Medulla oblongata (tissue), 1 donor: ENCODE results near the gene MYO18B.
"Not testable (repeated sequence)": the region's sequence is repeated elsewhere in the genome, so short reads cannot be mapped to it uniquely, and the experiment has no call there.

ENCODE experiments used
- DNase-seq: peaks from one replicate; pipeline ENCODE4 v3.0.0-alpha.2; 2015; ENCODE audit errors: extremely low spot score

Gene MYO18B

DNA sequence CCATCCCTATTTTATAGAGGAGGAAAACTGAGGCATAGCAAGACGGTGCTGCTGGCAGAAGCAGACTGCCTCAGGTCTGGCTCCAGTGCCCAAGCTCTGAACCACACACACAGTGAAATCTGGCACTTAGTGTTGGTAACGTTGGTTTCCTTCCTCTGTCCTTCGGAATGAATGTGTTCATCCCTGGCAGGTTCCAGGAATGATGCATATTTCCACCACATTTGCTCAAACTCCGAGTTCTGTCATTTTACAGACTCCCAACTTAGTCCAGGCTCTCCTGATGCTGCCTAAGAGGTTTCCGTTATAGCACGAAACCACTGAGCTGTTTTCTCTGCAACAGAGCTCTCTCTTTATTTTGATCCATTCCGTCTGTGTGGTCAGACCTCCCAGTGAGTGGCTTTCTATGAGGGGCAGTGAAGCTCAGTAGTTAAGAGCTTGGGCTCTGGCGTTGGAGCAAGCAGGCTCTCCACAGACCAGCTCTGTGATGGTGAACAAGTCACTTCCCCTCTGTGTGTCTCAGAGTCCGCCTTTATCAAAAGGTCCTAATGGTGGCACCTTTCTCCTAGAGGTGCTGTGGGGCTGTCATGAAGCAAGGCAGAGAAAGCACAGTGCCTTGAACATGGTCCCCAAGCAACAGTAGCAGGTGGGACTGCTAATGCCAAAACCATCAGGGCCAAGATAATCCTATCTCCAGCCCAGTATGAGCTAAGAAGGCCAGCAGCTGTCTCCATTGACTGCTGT lies 200.3 kb downstream of the MYO18B start:
- no peak for DNase-seq

GRCh38 chr22:25942856-25943411 lies 200.9 kb downstream of the MYO18B start:
- DNase-seq, result peak; percentile 68

GRCh38 chr22:25950111-25950510 lies 208.1 kb downstream of the MYO18B start:
- no peak for DNase-seq

DNA sequence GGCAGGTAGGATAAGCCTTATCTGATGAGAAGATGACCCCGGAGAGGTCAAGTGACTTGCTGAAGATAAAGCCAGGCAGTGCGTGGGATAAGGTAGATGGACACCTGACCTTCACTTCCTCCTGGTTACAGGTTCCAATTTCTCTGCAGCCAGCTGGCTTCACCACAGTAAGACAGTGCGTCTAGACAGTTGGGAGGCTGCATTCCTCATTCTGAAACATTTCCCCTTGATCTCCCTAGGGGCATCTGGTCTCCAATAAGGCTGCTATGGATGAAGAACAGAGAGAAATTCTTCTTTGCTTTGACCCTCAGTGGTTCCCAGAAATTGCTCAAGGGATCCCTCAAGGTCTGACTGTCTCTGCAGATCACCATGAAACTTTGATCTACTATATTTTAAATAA lies 211.3 kb downstream of the MYO18B start:
- DNase-seq, result no peak

DNA sequence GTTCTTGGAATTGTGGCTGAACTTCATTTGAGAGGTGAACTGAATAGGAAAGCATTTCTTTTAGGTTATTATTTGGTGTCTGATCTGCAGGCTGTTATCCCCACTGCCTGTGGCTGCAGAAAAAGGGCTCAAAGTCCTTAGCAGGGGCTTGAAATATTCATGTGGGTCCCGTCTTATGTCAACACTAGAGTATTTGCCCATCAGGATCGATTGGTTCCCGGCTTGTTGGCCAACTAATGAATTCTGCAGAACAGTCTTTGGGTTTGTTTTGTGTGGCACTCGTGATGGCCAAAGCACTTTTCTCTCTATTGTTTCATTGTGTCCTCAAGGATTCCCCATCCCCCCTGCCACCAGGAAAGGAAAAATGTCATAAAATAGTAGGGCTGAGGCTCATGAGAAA lies 211.9 kb downstream of the MYO18B start:
- peak; percentile 30 for DNase-seq

DNA sequence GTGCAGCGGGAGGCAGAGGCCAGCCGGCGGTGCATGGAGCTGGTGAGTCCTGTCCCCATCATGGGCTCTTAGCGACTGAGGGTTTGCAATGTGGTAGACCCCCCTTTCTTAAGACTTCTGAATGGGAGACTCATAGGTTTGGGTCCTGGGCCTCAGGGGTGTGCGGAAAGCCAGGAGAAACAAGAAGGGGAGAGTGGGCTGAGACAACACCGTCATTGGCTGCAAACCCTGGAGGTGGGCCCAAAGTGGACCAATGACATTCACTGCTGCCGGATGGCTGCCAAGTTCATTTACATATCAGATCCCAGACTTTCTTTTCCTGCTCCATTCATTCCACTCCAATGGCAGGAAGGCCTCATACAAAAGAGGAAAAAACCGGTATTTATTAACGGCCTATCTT lies 213.3 kb downstream of the MYO18B start:
- no peak for DNase-seq

DNA sequence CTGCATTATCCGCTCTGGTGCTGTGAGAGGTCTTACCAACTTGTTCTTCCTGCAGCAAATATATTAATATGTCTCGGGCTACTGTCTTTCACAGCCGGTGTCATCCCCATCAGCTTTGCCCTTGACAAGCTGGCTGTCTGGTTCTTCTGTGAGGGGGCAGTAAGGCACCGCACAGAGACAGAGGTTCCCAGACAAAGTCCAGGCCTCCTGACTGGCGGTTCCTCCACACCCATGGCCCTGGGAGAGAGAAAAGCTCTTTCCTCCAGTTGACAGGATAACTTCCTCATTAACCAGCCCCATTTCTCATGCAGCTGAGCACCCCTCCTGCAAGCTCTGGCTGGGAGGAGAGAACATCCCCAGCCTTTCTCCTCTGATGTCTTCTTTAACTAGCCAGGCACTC lies 214.8 kb downstream of the MYO18B start:
- DNase-seq, result no peak

GRCh38 chr22:25959818-25960774 lies 218.1 kb downstream of the MYO18B start:
- no peak for DNase-seq

GRCh38 chr22:25961699-25962098 lies 219.7 kb downstream of the MYO18B start:
- DNase-seq, result no peak

- DNase-seq, result no peak
These were observed 220.7 kb downstream of the MYO18B start for GRCh38 chr22:25962711-25963110.

GRCh38 chr22:25964961-25965730 lies 223.2 kb downstream of the MYO18B start:
- no peak for DNase-seq

GRCh38 chr22:25966448-25966913 lies 224.5 kb downstream of the MYO18B start:
- DNase-seq, result no peak

DNA sequence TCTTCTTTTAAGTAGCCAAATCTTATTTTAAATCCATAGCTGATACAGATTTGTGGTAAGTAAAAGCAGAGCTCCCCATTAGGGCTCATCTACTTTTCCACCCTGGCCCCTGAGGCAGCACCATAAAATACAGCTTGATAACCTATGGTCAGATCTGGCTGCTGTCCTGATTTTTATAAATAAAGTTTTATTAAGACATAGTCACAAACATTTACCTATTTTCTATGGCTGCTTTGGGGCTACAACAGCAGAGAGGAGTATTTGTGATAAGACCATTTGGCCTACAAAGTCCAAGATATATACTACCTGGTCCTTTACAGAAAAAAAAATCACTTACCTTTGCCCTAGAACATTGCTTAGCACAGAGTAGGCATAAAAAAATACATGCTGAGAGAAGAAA lies 227.3 kb downstream of the MYO18B start:
- DNase-seq, result no peak

GRCh38 chr22:25969901-25970300 lies 227.9 kb downstream of the MYO18B start:
- no peak for DNase-seq

- DNase-seq, result peak; percentile 3
These were observed 228.5 kb downstream of the MYO18B start for GRCh38 chr22:25970374-25970911.

DNA sequence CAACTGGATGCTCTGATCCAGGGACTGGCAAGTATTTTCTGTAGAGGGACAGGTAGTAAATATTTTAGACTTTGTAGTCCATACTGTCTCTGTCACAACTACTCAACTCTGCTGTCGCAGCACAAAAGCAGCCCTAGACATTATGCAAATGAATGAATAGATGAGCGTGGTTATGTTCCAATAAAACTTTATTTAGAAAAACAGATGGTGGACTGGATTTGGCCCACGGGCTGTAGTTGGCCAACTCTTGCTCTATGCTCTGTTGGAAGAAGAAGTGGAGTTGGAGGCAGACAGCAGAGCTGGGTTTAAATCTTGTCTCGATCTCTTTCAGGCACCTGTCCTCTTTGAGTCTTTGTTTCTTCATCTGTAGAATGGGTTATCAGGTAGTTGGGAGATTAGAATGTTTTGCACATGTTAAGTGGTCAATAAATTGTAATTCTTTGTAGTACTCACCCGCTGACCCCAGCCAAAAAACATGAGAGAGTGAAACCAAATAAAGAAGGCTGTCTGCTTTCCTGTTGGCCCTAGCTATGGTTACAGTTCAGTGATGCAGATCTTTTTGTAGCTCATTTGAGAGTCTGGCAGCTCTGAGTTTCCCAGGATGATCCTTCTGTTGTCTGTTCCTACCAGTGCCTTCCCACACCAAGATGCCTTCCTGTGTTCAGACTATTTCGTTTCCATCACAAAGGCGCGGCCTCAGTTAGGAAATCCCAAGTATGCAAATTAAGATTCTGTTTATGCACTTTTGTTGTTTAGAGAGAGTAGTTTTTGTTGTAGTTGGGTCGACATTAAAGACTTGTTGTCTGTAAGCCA lies 229.2 kb downstream of the MYO18B start:
- DNase-seq, result no peak

- DNase-seq, result no peak
These were observed 230.4 kb downstream of the MYO18B start for GRCh38 chr22:25972397-25972796.

DNA sequence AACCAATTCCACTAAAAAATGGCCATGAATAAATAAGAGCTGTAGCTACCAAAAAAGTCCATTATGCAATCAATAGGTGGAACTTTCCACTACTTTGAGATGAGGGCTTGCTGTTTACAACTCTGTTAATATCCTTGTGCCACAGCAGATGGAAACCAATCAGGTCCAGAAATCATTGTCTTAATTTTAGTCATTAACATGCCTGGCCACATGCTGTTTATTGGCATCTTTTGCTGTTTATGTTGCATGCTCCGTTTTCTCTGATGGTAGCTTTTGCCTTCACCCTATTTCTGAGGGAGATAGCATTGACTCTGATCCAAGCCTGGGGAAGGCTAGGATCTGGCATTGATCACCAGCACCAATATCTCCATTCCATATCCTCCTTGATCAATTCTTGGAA lies 234.4 kb downstream of the MYO18B start:
- no peak for DNase-seq

DNA sequence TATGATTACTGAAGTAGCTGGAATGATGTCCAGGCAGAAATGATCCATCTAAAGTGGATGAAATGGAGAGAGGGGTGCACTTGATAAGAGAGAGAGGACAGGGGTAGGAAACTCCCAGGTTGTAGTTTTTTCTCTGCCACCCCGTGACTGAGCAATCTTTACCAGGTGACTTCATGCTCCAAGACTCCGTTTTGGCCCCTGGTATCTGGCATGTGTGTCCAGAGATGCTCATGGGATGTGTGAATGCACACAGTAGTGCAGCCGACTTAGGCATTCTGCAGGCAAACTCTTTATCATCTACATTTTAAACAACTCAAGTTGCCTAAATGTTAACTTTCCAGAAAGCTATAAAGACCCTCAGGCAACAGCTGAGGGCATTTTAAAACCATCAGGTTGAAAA lies 238.0 kb downstream of the MYO18B start:
- DNase-seq, result no peak

GRCh38 chr22:25984911-25985310 lies 242.9 kb downstream of the MYO18B start:
- DNase-seq, result not testable (repeated sequence)

- DNase-seq, result no peak
These were observed 246.0 kb downstream of the MYO18B start for GRCh38 chr22:25987948-25988347.
